CD1c-positive myeloid dendritic cell (primary cell): ENCODE data around the gene KANK4.
"Not testable (repeated sequence)": the region's sequence is repeated elsewhere in the genome, so short reads cannot be mapped to it uniquely, and the experiment has no call there.

ENCODE experiments used
- DNase-seq: peaks from one replicate; pipeline ENCODE4 v3.0.0-alpha.2; 2016; ENCODE audit errors: extremely low spot score

Gene KANK4

DNA sequence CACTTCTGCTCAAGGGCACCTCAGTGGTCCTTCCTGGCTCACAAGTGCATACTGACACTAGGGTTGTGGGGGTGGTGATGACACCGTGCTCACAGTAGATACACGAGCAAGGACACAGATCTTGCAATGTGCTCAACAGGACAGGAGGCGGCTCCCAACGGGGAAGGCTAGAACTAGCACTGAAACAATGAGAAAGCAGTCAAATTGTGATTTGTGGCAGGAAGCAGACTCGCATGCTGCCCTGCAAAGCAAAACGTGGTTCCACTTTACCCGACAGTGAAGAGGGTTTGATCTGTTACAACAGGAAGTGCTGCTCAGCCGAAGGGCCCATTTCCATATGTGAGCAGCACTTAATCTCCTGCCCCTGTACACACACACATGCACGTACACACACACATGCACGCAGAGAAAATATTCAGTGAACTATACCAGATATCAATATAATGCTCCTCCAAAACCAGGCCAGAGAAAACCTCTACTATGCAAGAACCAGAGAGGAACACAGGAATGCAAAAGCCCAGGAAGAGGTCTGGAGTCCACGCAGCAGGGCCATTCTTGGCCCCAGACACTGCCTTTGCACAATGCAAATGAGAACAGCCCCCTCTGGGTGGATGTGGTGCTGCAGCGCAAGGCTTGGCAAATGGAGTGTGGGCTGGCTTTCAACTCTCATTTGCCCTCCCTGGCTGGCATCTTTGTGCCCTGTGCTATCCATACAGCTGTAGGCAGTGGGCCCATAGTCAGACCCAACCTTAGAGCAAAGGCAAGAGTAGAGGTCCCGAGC is 47.1 kb downstream of the KANK4 start:
- DNase-seq = peak; percentile 30

DNA sequence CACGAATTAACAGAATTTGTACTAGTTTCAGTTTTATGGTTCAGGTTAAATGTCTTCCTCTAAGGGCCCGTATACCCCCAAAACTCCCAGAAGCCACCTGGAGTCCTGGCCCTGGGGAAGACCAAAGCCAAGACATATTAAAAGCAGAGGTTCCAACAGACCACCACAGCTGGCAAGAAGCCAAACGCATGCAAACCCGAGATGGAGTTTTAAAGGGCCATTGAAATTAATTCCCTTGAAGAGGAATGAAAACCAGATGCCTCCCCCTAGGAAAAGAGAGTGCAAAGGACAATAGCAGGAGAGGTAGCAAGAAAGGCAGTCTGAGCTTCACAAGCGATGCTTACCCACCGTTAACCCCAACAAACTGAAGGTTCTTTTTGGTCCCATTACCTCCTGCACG is 48.1 kb downstream of the KANK4 start:
- DNase-seq = no peak

DNA sequence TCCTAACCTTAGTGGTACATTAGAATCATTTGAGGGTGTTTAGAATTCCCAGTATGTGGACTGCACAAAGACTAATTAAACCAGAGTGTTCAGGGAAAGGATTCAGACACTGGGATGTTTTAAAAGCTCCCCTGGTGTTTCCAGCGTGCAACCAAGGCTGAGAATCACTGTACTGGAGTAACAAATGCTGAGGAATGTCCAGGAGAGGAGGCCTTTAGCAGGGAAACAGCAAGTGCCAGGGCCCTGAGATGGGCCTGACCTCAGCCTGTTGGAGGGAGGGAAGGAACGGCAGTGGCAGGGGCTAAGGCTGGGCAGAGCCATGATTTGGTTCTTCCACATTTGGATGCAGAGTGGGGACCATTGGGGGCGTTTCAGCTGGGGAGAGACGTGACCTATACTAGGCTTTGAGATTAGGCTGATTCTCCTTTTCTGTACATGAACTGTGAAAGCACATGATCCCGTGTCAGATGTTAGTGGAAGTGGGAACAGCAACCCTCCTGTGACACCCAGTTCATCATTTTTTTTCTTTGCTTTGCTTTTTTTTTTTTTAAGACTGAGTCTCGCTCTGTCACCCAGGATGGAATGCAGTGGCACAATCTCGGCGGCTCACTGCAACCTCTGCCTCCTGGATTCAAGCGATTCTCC is 49.3 kb downstream of the KANK4 start:
- DNase-seq = no peak

DNA sequence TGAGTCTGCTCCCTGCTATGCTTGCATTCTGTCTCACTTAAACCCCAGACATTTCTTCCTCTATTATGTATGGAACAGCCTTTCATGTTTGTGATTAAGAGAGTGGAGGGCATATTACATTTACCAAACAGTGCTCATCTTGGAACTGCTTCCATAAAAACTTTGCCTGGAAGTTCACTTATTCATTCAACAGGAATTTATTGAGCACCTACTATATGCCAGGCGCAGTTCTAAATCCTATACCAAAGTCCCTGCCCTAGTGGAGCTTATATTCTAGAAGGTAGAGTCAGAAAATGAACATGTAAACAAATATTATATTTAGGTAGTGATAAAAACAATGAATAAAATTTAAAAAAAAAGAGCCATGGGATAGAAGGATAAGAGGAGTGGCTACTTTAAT is 49.8 kb downstream of the KANK4 start:
- no peak for DNase-seq

DNA sequence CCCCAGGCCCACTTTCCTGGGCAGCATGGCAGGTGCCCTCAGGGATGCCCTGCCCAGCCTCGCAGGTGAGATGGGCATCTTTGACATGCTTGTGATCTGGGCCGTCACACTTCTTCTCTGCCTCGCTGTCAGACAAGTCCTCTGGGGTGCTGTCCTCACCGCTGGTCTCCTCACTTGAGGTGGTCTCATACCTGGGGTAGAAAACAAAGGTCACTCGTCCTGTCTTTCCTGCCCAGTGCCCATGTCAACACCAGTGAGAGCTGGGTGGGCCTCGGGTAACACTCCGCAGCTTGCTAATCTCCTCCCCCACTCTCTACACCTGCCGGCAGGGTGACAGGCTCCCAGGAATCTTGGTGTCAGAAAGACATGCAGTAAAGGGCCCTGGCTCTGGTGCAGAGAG is 50.9 kb downstream of the KANK4 start:
- no peak for DNase-seq

DNA sequence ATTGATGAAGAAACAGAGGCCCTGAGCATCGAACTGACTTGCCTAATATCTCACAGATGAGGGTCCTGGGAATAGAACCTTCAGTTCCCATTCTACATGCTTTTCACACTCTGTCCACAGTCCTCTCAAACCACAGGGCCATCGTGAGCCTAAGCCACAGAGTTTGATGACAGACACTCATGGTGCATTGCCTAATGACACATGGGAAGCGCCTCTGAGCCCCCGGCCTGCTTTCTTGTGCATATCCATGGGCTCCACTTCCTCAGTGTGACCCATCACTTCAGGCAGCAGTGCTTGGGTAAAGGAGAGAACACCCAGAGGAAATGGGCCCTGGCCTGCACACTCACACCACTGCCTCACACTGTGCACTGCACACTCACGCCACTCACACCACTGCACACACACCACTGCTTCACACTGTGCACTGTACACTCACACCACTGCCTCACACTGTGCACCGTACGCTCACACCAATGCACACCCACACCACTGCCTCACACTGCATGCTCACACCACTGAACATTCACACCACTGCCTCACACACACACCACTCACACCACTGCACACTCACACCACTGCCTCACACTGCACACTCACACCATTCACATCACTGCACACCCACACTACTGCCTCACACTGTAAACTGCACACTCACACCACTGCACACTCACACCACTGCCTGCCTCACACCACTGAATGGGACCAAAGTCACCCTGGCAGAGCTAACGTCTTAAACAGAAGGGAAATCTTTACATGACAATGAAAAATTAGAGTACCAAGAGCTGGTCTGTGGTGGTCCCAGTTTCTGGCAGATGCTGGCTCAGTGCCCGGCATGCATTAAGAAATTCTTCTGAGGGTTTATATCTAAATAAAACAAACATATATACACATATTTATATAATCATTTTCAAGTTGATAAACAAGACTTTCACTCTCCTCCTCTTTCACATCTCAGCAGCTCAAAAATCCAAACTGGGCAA is 53.0 kb downstream of the KANK4 start:
- DNase-seq = no peak

DNA sequence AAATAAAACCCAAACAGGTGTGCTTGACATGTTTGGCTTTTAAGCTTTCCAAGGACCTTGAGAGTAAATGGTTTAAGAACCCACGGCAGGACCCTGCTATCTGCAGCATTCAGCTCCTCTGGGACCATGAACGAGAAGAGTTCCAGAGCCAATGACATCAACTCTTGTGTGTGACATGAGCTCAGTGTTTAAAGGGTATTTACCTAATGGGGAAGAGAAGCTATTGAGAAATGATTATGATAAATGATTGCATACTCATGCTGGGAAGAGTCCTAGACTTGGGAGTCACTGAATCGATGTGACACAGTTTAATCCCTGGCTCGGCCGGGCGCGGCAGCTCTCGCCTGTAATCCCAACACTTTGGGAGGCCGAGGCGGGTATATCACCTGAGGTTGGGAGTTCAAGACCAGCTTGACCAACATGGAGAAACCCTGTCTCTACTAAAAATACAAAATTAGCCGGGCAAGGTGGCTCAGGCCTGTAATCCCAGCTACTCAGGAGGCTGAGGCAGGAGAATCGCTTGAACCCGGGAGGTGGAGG is 55.4 kb downstream of the KANK4 start:
- no peak for DNase-seq

DNA sequence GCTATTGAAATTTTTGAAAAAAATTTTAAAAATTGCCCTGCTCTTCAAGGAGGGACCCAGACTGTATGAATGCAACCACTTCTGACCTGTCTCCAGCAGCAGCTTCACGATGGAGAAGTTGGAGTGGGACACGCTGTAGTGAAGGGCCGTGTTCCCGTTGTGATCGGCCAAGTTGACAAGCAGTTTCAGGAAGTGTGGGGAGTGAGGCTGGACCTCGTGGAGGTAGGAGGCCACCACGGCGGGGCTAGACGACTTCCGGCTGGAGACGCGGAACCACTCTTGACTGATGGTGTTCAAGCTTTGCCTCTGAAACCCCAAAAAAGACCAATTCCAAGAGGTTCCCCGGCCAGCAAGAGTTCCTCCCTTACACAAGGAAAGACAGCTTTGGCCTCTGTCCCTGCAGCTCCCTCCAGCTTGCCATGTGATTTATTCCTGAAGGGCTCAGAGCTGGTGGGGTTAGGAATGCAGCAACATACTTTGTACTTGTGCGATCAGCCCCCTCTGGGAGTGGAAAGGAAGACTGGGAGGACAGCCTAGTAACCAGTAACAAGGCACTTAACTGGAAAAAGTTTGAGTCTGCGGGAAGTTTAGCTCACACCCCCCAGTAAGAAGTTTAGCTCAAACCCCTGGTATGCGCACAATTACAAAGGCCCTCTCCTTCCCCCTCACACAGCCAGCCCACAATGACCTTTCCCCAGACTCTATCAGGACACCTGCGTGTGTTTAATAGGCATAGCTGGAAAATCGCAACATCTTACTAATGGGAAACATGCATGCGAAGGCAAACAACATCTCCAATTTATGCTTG is 56.0 kb downstream of the KANK4 start:
- peak; percentile 5 for DNase-seq

DNA sequence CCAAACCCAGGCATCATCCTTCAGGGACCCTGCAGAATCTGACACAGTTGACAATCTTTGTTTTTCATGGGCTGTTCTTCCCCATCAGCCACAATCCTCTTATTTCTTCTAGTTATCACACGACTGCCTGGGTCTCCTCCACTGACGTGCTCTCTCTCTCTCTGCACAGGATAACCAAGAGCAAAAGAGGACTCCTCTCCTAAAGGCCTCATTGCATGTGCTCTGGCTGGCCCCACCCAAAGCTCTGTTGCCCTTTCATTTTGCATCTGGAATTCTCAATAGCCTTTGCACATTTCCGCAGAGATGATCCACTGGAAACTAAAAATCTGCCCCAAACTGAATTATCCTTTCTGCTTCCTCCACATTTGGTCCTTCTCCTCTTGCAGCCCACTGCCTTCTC is 58.5 kb downstream of the KANK4 start:
- no peak for DNase-seq

DNA sequence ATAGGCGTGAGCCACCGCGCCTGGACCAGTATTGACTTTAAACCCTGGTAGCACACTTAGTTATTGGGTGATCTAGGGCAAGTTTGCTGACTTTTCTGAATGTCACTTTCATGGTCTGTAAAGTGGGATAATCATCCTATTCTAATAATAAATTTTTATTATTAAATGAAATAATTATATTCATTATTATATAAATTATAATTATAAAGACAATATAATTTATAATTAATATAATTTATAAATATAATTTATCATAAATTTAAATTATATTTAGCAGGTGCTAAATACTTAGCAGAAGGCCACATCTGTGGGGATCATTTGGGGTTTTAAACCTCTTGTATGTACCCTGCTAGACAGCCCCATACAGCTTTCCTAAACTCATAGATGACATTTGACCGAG is 59.7 kb downstream of the KANK4 start:
- DNase-seq = no peak

DNA sequence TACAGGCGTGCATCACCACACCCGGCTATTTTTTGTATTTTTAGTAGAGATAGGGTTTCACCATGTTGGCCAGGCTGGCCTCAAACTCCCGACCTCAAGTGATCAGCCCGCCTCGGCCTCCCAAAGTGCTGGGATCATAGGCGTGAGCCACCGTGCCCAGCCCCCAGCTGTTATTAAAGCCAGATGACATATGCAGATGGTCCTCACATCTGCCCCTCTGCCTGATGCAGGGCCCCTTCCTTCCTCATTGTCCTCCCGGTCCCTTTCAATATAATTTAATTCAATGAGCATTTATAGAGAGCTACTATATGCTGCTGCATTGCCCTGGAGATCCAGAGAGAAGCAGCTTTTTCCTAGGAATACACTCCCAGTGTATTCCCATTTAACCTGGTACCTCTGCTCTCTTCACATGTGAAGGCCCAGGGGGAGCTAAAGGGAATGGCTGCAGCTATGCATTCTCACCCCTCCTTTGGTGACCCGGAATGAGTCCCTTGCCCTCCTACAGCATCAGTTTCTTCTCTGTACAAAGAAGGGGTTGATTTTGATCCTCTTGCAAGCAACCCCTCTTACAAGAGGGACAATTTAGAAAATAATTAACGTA is 69.0 kb downstream of the KANK4 start:
- no peak for DNase-seq

DNA sequence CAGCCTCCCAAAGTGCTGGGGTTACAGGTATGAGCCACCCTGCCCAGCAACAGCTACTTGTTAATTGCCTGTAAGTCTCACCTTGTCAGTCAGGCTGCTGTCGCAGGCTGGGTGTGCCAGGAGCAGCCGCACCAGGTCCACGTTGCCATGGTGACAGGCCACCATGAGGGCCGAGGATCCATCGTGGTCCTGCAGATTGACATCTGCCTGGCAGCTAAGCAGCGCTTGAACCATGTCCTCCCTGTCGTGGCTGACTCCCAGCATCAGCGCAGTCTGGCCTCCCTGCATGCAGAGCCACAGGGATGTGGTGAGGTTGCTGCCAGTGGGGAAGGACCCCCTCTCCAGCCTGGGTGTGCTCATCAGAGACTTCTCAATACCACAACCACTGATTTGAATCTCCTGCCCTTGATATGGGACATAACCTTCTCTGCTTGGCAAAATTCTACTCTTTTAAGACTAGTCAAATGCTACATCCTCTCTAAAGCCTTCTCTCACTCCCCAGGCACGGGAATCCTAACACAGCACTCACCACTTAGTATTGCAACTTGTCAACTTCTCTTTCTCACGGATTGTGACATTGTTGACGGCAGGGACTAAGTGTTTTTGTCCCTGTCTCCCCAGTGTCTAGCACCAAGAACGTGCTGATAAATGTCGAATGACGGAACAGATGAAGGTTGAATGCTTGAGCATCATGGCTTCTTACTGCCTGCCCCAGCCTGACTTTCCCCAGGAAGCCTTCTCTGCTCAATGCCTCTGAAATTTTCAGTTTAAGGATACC is 71.7 kb downstream of the KANK4 start:
- no peak for DNase-seq

DNA sequence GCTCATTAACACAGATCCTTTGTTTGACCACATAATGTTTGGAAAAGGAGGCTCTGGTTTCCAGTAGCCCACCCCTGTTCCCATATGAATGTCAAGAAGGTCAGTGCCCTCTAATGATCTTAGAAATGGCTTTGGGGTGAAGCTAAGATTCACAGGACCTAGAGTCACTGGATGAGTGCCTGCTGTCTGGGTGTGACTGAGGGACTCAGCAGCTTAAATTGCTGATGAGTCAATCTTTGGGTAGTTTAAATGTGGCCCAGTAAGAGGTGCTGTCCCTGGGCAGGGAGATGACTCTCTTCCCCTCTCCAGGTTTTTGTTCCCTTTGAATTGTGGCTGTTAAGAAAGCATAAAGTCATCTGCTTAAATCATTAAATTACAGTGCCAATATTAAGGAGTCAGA is 74.0 kb downstream of the KANK4 start:
- no peak for DNase-seq

DNA sequence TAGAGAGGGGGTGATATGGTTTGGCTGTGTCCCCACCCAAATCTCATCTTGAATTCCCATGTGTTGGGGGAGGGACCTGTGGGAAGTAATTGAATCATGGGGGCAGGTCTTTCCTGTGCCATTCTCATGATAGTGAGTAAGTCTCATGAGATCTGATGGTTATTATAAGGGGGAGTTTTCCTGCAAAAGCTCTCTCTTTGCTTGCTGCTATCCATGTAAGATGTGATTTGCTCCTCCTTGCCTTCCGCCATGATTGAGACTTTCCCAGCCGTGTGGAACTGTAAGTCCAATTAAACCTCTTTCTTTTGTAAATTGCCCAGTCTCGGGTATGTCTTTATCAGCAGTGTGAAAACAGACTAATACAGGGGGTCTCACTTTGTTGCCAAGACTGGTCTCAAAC is 74.9 kb downstream of the KANK4 start:
- not testable (repeated sequence) for DNase-seq

DNA sequence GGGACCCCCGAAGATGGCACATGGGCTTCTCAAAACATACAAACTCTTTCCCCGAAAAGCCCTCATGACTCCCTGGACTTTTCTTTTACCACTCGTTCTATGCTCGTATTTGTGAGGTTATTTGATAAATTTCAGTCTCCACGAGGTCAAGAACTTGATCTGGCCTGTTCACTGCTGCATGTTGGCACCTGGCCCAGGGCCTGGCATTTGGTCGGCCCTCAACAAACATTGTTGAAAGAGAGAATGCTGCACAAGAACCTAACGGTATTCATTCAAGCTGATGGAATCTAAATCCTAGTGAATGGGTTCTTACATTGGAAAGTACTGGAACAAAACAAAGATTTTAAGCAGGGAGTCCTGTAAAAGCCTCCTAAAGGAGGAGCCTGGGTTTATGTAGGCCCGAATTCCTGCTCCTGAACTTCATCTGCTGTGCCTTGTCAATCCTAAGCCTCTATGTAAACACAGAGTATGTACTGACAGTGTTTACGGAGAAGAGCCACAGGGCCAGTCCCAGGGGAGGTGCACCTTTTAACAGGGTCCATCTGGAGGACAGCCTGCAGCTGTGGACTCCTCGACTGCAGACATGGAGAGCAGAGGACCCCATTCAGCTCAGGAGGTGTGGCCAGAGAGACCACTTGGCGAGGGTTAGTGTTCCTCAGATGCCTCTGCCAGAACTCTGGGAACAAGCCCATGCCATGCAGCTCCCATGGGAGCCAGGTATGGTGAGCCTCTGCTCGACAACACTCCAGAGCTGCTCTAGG is 77.7 kb downstream of the KANK4 start:
- no peak for DNase-seq

DNA sequence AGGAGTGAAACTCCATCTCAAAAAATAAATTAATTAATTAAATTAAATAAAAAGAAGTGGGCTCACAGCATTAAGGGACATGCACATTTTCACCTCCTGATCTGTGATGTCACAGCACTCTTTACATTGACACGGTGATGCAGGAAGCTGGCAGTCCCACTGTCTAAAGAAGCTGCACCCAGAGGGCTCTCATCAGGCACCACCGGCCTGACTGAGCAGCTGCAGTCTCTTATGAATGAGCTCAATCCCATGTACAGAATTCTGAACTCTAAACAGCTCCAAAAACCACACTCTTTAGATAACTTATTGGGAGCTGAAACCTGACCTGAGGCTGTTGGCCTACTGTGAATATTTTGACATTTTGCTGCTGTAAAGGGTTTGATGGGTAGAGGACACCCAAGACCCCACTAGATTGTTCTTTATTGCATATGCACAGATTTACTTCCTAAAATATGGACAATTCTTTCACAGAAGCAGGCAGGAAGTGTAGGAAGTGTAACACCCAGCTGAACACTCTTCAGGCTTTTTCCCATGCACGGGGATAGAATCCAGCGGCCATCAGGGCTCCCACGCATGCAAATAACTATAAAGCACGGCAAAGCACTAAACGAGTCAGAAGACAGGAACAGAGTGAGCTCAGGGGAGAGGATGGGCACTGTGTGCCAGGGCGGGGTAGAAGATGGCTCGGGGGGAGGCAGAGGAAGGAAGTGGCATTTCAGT is 78.4 kb downstream of the KANK4 start:
- DNase-seq = no peak

DNA sequence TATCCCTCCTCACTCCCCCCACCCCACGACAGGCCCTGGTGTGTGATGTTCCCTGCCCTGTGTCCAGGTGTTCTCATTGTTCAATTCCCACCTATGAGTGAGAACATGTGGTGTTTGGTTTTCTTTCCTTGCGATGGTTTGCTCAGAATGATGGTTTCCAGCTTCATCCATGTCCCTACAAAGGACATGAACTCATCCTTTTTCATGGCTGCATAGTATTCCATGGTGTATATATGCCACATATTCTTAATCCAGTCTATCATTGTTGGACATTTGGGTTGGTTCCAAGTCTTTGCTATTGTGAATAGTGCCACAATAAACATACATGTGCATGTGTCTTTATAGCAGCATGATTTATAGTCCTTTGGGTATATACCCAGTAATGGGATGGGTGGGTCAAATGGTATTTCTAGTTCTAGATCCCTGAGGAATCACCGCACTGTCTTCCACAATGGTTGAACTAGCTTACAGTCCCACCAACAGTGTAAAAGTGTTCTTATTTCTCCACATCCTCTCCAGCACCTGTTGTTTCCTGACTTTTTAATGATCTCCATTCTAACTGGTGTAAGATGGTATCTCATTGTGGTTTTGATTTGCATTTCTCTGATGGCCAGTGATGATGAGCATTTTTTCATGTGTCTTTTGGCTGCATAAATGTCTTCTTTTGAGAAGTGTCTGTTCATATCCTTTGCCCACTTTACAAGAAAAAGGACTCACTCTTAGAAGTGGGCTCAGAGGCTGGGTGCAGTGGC is 79.4 kb downstream of the KANK4 start:
- not testable (repeated sequence) for DNase-seq

DNA sequence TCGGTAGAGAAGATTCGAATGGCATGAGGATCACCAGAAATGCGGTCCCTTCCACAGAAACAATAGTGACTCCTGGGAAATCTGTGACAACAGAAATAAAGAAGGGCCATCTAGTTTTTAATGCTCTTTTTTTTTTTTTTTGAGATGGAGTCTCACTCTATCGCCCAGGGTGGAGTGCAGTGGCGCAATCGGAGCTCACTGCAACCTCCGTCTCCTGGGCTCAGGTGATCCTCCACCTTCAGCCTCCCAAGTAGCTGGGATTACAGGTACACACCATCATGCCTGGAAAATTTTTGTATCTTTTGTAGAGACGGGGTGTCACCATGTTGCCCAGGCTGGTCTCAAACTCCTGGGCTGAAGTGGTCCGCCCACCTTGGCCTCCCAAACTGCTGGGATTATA is 80.7 kb downstream of the KANK4 start:
- no peak for DNase-seq
